HG03565 (cell line): Measurements from ENCODE around the gene NUP98.
"Not testable (repeated sequence)": the region's sequence is repeated elsewhere in the genome, so short reads cannot be mapped to it uniquely, and the experiment has no call there.

Source experiments
- ATAC-seq: cut with Tn5 transposase; IDR thresholded peaks from one replicate; pipeline ENCODE4 v1.9.1; 2021; ENCODE audit warnings: mild to moderate bottlenecking, moderate library complexity; ENCODE audit not compliant: unreplicated experiment

NUP98 gene

DNA sequence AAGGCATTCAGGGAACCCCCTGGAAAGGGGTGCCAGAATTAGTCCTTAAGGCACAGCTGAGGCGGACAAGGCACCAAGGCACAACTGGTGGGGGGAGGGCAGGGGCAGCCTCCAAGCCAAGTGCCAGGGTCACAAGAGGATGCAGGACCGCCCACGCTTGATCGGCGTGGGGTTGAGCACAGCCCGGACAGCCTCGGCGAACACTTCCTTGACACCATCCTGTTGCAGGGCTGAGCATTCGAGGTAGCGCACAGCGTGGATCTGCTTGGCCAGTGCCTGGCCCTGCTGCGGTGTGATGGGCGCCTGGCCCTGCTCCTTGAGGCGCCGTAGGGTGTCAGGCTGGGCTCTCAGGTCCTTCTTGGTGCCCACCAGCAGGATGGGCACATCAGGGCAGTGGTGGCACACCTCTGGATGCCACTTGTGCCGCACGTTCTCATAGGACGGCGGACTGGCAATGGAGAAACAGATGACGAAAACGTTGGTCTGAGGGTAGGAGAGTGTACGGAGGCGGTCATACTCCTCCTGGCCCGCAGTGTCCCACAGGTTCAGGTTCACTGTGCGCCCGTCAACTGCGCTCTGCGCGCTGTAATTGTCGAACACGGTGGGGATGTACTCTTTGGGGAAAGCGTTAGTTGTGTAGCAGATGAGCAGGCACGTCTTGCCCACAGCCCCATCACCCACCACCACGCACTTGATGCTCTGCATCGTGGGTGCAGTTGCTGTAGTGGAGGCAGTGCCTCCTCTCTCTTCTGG, 30.3 kb upstream of the NUP98 start:
- no peak for ATAC-seq

DNA sequence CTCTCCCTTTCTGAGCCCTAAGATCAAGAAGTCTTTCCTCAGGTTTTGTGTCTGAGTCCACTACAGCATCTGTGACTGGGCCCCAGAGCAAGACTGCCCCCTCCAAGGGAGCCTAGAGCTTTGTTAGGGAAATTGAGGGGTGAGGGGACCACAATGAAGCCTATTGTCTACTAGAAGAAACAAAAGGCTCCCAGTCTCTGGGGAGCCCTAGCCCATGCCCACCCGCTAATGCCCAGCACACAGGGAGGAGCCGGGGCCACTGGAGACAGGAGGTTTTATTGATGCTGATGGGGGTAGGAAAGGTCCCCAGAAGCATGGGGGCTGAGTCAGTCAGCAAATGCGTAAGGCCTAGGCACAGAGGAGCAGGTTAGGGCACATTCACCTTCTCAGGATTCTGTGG, 29.4 kb upstream of the NUP98 start:
- ATAC-seq, result no peak

DNA sequence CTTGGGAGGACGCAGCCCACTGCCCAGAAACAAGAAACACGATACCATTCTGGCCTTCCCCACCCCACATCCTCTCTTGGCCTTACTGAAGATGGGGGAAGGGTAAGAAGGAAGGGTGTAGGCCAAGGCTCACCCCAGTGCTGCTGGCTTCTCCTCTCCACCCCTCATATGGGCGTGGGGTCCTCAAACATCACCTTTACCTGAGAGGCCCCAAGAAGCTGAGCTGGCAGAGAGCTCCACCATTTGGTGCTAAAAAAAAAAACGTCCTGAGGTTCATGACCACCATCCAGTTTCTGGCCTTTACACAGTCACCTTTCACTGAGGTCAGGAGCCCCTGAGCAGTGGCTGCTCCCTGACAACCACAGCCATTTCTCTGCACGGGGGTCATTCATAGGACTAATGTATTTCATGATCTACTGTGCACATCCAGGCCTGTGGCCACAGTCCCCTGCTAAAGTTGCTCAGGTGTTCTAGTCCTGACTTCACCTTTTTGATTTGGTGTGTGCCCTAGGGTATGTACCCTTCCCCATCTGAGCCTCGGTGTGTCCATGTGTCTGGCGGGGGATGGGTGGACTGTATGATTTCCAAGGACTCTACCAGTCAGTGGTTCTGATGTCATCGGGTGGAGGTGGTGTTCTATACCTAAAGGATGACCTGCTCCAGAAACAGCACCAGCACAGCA, 28.3 kb upstream of the NUP98 start:
- ATAC-seq, result no peak

- ATAC-seq, result peak; percentile 69
These were observed 27.5 kb upstream of the NUP98 start for GRCh38 chr11:3824714-3825472.

DNA sequence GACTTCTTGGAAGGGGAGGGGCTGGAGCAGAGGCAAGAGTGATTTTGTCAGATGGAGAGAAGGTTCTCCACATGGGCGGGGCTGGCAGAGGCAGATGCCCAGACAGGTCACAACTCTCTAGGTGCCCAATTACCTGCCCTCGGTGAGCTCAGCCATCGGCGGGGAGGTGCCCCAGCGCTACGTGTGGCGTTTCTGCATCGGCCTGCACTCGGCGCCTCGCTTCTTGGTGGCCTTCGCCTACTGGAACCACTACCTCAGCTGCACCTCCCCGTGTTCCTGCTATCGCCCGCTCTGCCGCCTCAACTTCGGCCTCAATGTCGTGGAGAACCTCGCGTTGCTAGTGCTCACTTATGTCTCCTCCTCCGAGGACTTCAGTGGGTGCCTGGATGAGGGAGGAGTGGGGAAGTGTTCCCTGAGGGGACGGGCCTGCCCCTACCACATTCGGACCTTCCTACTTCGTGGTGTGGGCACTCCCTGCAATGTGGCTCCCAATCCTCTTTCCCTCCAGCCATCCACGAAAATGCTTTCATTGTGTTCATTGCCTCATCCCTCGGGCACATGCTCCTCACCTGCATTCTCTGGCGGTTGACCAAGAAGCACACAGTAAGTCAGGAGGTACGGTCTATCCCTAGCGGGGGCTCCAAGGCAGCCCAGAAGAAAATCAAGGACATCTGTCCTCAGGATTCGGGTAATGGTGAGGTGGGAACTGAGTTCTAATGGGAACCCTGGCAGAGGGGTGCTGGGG, 26.6 kb upstream of the NUP98 start:
- no peak for ATAC-seq

- no peak for ATAC-seq
These were observed 25.9 kb upstream of the NUP98 start for GRCh38 chr11:3823303-3823702.

DNA sequence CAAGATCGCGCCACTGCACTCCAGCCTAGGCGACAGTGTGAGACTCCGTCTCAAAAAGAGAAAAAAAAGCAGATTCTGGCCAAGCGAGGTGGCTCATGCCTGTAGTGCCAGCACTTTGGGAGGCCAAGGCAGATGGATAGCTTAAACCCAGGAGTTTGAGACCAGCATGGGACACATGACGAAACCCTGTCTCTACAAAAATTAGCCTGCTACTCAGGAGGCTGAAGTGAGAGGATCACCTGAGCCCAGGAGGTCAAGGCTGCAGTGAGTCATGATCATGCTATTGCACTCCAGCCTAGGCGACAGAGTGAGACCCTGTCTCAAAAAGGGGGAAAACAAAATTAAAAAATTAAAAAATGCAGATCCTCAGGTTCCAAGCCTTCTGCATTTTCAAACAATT, 25.0 kb upstream of the NUP98 start:
- no peak for ATAC-seq

DNA sequence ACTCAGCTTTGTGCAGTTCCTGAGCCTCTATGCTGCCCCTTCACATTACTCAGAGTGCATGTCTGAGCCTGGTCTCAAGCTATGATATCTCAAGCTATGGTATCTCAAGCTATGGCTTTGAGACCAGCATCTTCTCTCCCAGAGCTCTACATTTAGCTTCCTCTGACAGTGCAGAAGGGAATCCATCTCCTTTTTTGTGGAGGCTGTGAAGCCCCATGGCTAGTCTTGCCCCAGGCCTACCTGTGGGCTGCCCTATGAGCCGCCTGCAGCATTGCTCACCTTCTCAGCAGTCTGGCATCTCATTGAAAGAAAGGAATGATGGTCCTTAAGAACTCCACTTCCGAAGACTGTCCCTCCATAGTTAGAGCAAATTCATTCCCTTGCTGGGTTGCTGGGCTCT, 23.6 kb upstream of the NUP98 start:
- no peak for ATAC-seq

- no peak for ATAC-seq
These were observed 19.9 kb upstream of the NUP98 start for GRCh38 chr11:3817181-3817800.

GRCh38 chr11:3816673-3817072, 19.3 kb upstream of the NUP98 start:
- ATAC-seq, result no peak

DNA sequence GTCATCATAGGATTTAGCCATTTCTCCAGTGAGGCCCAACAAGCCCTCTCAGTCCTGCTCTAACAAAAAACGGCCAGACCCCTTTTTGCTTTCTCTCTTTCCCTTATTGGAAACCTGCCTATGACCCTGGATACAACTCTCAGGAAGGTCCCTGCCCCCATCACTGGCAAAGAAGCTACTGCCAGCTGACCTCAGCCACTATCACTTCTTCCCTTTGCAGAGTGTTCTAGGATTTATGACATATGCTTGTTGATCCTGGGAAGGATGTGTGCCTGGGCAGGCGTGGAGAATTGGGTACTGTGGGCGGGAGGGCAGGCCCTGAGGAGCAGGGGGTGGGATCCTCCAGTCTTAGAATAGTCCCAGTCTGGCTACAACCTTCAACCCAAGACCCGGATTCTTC, 18.5 kb upstream of the NUP98 start:
- no peak for ATAC-seq

DNA sequence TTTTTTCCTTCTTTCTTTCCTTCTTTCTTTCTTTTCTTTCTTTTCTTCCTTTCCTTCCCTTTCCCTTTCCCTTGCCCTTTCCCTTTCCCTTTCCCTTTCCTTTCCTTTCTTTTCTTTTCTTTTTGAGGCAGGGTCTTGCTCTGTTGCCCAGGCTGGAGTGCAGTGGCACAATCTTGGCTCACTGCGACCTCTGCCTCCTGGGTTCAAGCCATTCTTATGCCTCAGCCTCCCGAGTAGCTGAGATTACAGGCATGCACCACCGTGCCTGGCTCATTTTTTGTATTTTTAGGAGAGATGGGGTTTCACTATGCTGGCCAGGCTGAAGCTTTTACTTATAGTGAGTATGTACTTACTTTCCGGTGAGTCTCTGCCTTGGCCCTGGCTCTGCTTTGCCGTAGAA, 17.5 kb upstream of the NUP98 start:
- not testable (repeated sequence) for ATAC-seq

DNA sequence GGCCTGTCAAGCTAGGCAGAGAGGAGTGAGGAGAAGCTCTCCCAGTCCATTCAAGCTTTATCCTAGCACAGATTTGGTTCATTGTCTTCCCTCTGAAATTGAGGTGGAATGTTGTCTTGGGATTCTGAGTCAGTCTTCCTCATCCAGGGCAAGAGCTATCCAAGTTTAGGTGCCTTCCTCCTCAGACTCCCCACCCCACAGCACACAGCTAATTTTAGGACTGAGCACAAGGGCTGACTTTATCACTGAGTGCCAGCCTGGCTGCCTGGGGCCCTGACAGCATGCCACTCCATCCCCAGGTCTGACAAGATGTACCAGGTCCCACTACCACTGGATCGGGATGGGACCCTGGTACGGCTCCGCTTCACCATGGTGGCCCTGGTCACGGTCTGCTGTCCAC, 13.6 kb upstream of the NUP98 start:
- ATAC-seq, result no peak

- ATAC-seq, result no peak
These were observed 13.1 kb upstream of the NUP98 start for GRCh38 chr11:3810446-3810845.

GRCh38 chr11:3809624-3809928, 12.2 kb upstream of the NUP98 start:
- ATAC-seq, result no peak

DNA sequence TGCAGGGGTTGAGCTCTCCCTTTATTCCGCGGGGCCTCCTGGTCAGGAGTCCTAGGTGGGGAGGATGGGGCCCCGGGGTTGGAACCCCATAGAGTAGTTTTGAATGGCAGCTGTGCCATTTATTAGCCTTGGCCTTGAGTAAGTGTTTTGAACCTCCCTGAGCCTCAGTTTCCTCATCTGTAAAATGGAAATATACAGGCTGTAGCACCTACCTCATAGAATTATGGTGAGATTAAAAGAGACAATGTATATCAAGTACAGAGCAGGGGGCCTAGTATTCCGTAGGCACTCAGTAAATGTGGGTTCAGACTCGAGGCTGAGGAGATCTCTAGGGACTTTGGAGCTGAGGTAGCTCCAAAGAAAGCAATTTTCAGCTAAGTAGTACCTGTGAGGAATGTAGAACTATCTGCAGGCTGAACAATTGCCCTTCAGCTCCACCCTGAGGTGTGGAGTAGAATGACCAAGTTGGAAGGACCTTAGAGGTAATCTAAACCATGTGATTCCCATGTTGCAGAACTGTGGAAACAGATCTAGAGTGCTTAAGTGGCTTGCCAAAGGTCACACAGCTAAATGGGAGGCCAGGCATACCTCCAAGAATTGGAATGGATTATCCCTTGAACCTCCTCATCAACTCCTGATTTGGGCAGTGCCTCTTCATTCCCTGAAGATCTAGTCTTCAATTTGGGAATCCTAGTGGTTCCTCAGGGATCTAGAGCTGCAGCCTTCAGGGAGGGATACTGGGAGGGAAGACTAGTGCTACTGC, 11.7 kb upstream of the NUP98 start:
- ATAC-seq, result peak; percentile 79

GRCh38 chr11:3807909-3808860, 10.8 kb upstream of the NUP98 start, which contains the start of gene PGAP2:
TSS of gene PGAP2 (plus strand) at chr11:3808560. CDS start at chr11:3811260, 2,700 bp downstream.
- no peak for ATAC-seq

DNA sequence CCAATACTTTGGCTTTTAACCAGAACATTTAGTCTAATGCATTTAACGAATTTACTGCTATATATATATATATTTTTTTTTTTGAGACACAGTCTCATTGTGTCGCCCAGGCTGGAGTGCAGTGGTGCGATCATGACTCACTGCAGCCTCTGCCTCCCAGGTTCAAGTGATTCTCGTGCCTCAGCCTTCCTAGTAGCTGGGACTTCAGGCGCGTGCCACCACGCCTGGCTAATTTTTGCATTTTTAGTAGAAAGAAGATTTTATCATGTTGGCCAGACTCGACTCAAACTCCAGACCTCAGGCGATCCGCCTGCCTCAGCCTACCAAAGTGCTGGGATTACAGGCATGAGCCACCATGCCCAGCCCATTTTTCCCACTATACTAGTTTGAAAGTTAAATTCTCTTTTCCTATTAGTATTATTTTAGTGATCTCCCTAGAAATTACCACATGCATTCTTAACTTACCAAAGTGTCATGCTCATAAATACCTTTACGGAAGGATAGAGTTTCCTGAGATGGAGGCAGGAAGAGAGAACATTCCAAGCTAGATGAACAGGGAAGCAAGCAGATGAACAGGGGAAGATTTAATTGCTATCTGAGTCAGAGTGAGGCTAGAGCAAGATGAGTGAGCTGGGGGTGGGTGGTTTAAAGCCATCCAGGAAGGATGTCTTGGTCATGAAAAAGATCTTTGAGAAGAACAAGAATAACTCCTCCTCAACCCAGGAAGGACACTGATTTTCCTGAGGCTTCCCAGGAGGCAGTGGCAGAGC, 6.6 kb upstream of the NUP98 start:
- no peak for ATAC-seq
